ENCODE data around the gene EVL. TPM values are rescaled to one million over a fixed set of nuclear protein-coding genes. Genes with fewer than 3 reads are reported as not detected.

EVL gene
- total and polyA plus RNA-seq, 2 experiments from 2014 or later: 65.3 to 116 TPM

- no peak for DNase-seq (ENCODE audit: low read depth in 1 of 2, low spot score in 1 of 2)
Measured at GRCh38 chr14:100098171-100098570, 32.9 kb downstream of the EVL start.

GRCh38 chr14:100100032-100100703, 34.9 kb downstream of the EVL start:
- Histone ChIP-seq H3K27ac (no peak overlapping the region), H3K4me3 (no peak overlapping the region), H3K36me3 (peaks cover 3% of the 10 kb centered on the region), H3K9me3 (ENCODE audit: low read depth) (no peaks in the 10 kb centered on the region), H3K4me1 (ENCODE audit: low read depth) (no peaks in the 10 kb centered on the region), H3K27me3 (no peaks in the 10 kb centered on the region)
- no peak for TF ChIP-seq CTCF (IDR thresholded peaks at IDR 0.05; ENCODE audit: low read depth, low read length)
- peak in 1 of 2 donors; percentile 36 for DNase-seq (ENCODE audit: low read depth in 1 of 2, low spot score in 1 of 2)

More at GRCh38 chr14:100098171-100098570, 32.9 kb downstream of the EVL start:
- Histone ChIP-seq H3K4me1 (ENCODE audit: low read depth) (no peaks in the 10 kb centered on the region), H3K4me3 (no peak overlapping the region), H3K27ac (no peak overlapping the region), H3K9me3 (ENCODE audit: low read depth) (no peaks in the 10 kb centered on the region), H3K36me3 (peaks cover 3% of the 10 kb centered on the region), H3K27me3 (no peaks in the 10 kb centered on the region)
- no peak for TF ChIP-seq CTCF (IDR thresholded peaks at IDR 0.05; ENCODE audit: low read depth, low read length)

GRCh38 chr14:100102156-100102785, 37.0 kb downstream of the EVL start:
- Histone ChIP-seq H3K9me3 (ENCODE audit: low read depth) (no peaks in the 10 kb centered on the region), H3K4me1 (ENCODE audit: low read depth) (no peaks in the 10 kb centered on the region), H3K27me3 (no peaks in the 10 kb centered on the region), H3K4me3 (no peak overlapping the region), H3K36me3 (peaks cover 2% of the 10 kb centered on the region), H3K27ac (no peak overlapping the region)
- TF ChIP-seq CTCF (IDR thresholded peaks at IDR 0.05; ENCODE audit: low read depth, low read length): no peak
- no peak for DNase-seq (ENCODE audit: low read depth in 1 of 2, low spot score in 1 of 2)

- Histone ChIP-seq H3K9me3 (ENCODE audit: low read depth) (no peaks in the 10 kb centered on the region), H3K27ac (no peak overlapping the region), H3K4me1 (ENCODE audit: low read depth) (no peaks in the 10 kb centered on the region), H3K27me3 (no peaks in the 10 kb centered on the region), H3K4me3 (no peak overlapping the region), H3K36me3 (no peaks in the 10 kb centered on the region)
- peak in 1 of 2 donors; percentile 82 for DNase-seq (ENCODE audit: low read depth in 1 of 2, low spot score in 1 of 2)
- TF ChIP-seq CTCF (IDR thresholded peaks at IDR 0.05; ENCODE audit: low read depth, low read length): no peak
Measured at GRCh38 chr14:100103250-100104005, 38.2 kb downstream of the EVL start.

GRCh38 chr14:100104006-100104352, 38.8 kb downstream of the EVL start:
- no peak overlapping the region for H3K4me3 ChIP-seq
- no peaks in the 10 kb centered on the region for H3K36me3 ChIP-seq
- H3K4me1 ChIP-seq (ENCODE audit: low read depth): no peaks in the 10 kb centered on the region
- no peak for TF ChIP-seq CTCF (IDR thresholded peaks at IDR 0.05; ENCODE audit: low read depth, low read length)
- no peaks in the 10 kb centered on the region for H3K9me3 ChIP-seq (ENCODE audit: low read depth)
- H3K27me3 ChIP-seq: no peaks in the 10 kb centered on the region
- no peak overlapping the region for H3K27ac ChIP-seq
- DNase-seq (ENCODE audit: low read depth in 1 of 2, low spot score in 1 of 2): no peak

Measured in cardiac muscle cell (in vitro differentiated cells and primary cell).